HG03025 (cell line): ENCODE measurements around the gene CDH4.

Experiments
- ATAC-seq: cut with Tn5 transposase; IDR thresholded peaks from one replicate; pipeline ENCODE4 v1.9.1; 2021; ENCODE audit warnings: mild to moderate bottlenecking, moderate library complexity; ENCODE audit not compliant: unreplicated experiment, low FRiP score

The CDH4 gene

GRCh38 chr20:61634376-61635145 lies 382.5 kb downstream of the CDH4 start:
- ATAC-seq = no peak

- no peak for ATAC-seq
Observed at GRCh38 chr20:61635721-61636455, 383.8 kb downstream of the CDH4 start.

GRCh38 chr20:61636531-61637116 lies 384.6 kb downstream of the CDH4 start:
- ATAC-seq = no peak

DNA sequence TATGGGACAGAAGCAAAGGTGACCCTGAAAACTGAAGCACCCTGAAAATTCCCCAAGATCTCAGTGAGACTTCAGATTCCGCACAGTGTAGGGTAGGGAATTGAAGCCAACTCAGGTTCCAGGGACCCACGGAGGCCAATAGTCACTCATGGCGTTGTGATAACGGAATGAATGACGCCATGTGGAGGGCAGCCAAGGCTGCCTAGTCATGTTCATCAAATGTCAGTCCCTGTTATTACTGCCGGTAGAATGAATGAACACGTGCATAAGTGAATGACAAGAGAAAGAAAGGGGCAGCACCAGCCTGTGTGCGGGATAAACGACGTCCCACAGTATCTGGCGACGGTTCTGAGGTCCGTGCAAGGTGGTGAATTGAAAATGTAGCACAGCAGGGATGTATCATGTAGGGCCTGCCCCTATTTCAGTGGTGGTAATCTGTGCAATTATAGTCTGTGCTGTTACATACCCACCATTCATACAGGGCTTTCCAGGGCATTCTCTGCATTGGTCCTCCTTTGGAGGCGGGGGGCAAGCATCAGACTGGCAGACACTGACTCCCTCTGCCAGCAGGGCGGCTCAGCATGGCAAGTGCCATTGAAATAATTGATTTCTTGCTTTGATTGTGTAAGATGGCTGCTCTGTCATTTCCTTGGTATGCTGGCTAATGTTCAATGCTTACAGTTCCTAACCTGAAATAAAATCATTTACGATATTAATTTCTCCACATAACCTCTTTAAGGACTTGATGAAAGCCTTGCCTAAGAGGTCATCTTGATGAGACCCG lies 386.9 kb downstream of the CDH4 start:
- no peak for ATAC-seq

DNA sequence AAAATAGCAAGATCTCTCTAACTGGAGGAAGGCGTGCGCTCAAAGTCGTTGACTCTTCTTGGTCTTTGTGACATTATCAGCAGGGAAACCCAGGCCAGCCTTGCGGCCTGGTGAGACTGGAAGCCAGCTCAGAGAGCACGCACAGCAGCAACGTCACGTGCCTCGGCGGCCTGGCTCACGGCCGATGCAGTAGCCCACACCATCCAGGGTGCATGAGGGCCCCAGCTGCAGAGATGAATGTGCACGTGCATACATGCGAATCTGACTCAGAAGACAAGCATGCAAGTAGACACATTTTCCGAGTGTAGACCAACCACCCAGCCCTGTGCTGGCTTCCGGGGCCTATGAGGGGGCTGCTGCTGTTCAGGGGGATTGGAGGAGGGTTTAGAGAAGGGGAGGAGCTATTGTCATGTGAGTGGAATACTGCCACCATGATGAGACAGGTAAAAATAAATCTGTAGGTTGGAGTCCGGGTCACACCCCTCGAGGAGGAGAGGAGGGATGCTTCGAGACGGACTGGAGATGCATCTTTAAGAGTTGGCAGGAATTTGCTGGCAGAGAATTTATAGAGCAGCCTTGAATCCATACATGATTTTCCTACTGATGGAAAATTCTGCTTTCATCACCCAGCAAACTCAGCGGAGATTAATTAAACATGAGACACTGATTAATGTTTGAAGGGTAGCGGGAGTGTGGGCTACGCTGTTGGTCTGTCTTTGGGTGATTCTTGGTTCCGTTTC lies 388.2 kb downstream of the CDH4 start:
- ATAC-seq = no peak

GRCh38 chr20:61640871-61641245 lies 388.8 kb downstream of the CDH4 start:
- ATAC-seq = no peak

DNA sequence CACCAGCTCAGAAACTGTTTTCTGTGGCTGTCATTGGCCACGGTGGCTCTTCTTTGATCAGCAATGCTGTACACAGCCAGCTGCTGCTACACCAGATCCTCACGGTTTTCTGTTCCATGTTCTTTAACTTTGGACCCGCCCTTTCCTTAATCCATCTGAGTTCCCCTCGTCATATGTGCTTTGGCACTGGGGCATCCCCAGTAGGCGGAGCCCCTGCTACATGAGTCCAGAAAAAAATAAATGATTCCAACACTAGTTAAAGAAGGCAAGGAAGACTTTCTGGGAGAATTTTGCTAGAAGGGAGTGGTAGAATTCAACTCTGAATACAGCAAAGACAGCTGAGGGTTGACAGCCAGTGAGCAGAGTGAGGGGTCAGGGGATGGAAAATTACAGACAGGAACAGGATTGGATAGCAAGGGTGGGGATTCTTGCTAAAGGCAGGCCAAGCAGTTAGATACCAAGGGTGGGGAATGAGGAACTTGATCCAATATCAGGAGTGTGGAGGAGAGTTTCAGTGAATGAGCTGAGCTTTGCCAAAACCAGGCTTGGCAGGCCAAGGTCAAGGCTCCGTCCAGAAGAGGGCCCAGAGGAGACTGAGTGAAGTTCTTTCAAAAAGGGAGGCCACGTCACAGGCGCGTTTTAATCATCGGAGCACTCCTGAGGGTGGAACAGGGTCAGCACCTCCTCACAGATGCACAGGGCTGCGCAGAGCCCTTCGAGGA lies 391.8 kb downstream of the CDH4 start:
- ATAC-seq = no peak

- ATAC-seq = no peak
Observed at GRCh38 chr20:61644378-61645076, 392.5 kb downstream of the CDH4 start.

GRCh38 chr20:61645732-61646131 lies 393.7 kb downstream of the CDH4 start:
- ATAC-seq = no peak

GRCh38 chr20:61646453-61646852 lies 394.4 kb downstream of the CDH4 start:
- ATAC-seq = no peak

- ATAC-seq = no peak
Observed at GRCh38 chr20:61646986-61647385, 394.9 kb downstream of the CDH4 start.

GRCh38 chr20:61647702-61648101 lies 395.6 kb downstream of the CDH4 start:
- no peak for ATAC-seq

GRCh38 chr20:61649105-61649859 lies 397.2 kb downstream of the CDH4 start:
- ATAC-seq = no peak

- ATAC-seq = no peak
Observed at GRCh38 chr20:61649860-61650162, 397.8 kb downstream of the CDH4 start.

DNA sequence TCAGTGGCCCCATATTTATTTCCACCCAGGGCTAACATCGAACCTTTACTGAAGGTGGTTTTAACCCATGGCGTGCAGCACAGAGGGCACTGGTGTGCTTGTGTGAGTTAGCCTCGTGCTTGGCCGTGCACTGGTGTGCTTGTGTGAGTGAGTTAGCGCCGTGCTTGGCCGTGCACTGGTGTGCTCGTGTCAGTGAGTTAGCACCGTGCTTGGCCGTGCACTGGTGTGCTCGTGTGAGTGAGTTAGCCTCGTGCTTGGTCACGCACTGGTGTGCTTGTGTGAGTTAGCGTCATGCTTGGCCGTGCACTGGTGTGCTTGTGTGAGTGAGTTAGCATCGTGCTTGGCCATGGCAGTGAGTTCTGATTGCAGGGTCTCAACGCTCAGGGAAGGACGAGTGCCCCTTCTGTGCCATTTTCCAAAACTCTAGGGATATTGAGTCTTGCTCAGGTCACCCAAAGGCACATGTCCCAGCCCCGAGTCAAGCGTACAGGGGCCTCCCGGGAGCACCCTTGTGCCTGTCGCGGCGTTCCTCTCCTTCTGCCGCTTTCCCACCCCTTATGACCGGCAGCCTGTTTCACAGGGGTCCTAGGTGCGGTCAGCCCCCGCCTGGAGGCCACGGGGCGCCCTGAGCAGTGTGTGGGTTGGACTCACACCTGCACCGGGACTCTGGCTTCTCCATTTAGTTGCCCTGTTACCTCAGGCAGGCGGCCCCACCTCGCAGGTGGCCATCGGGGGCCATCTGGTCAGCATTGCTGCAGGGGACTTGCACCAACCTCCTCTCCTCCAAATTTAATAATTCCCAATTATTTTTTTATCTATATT lies 399.1 kb downstream of the CDH4 start:
- no peak for ATAC-seq

GRCh38 chr20:61652146-61652545 lies 400.1 kb downstream of the CDH4 start:
- ATAC-seq = no peak

- ATAC-seq = no peak
Observed at GRCh38 chr20:61654726-61655125, 402.7 kb downstream of the CDH4 start.

DNA sequence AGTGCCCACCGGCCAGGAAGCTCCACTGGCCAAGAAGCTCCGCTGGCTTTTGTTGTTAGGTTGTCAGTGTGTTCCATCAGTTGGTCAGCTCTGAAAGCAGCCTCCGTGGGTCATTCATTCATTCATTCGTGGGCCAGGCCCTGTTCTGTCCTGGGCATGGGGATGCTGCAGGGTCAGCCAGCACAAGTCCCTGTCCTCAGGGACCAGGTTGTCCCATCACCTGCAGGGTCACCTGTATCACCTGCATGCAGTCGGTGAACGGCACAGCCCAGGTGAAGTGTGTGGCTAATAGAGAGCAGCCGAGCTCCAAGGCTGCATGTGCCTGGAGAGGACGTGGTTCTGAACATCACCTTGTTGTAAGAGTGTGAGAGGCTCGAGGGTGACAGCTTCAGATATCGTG lies 403.5 kb downstream of the CDH4 start:
- ATAC-seq = no peak
